ENCODE results near the gene IGSF11. TPM values are rescaled to one million over a fixed set of nuclear protein-coding genes. Genes with fewer than 3 reads are reported as not detected.

IGSF11 gene
- total RNA-seq, 2 experiments from 2014 or later, result 0.53 to 0.58 TPM

GRCh38 chr3:119033393-119034255 is 1.0 kb downstream of the IGSF11 start:
- CTCF ChIA-PET, result interaction anchor here (1.5 to 7.3 kb wide), 6 partner anchors 16 to 156 kb away, joined by 5 to 103 read pairs (median 8); no protein-coding TSS in a partner anchor
- peak overlapping the region; percentile 64 for H3K4me3 ChIP-seq (ENCODE audit: low read length)

GRCh38 chr3:119025171-119025795 is 9.4 kb downstream of the IGSF11 start:
- ATAC-seq (ENCODE audit: poor library complexity), result no peak
- CTCF ChIA-PET, result interaction anchor here (1.0 kb wide), 2 partner anchors 11 to 141 kb away, joined by 3 read pairs; no protein-coding TSS in a partner anchor

More at GRCh38 chr3:119033393-119034255, 1.0 kb downstream of the IGSF11 start:
- ATAC-seq (ENCODE audit: poor library complexity), result no peak
- peaks cover 5% of the 10 kb centered on the region for H3K4me1 Mint-ChIP-seq (ENCODE audit: low read depth)
- no peaks in the 10 kb centered on the region for H3K36me3 Mint-ChIP-seq (ENCODE audit: low read depth)
- H3K27me3 Mint-ChIP-seq, result peaks cover 43% of the 10 kb centered on the region
- peaks cover 11% of the 10 kb centered on the region for H3K4me1 ChIP-seq (ENCODE audit: insufficient read depth, low read length)
- no peak for TF ChIP-seq CTCF (IDR thresholded peaks at IDR 0.05)
- H3K27ac Mint-ChIP-seq, result no peak overlapping the region
- no peak overlapping the region for H3K27ac ChIP-seq (ENCODE audit: low read depth in 1 of 2, low read length in 2 of 2)
- no peak for DNase-seq
- H3K9me3 ChIP-seq (ENCODE audit: control insufficient read depth in 1 of 2, insufficient read depth in 1 of 2, low read length in 2 of 2), result no peaks in the 10 kb centered on the region
- no peaks in the 10 kb centered on the region for H3K9me3 Mint-ChIP-seq
- peak overlapping the region; percentile 91 for H3K4me3 Mint-ChIP-seq
- POLR2A ChIA-PET, result interaction anchor here (0.9 to 2.7 kb wide), 5 partner anchors 77 to 208 kb away, joined by 3 to 39 read pairs (median 6); partner anchors contain the start of gene B4GALT4
- no peaks in the 10 kb centered on the region for H3K36me3 ChIP-seq (ENCODE audit: insufficient read depth, low read length)
- intact Hi-C loops (cut with DNase I, micrococcal nuclease), result loop anchor here (1.0 to 10.0 kb wide), 4 partner anchors 65 to 151 kb away; no protein-coding TSS in a partner anchor
- peaks cover 9 to 21% of the 10 kb centered on the region in 2 experiments for H3K27me3 ChIP-seq (ENCODE audit: control insufficient read depth in 1 of 2, insufficient read depth in 2 of 2, low read length in 2 of 2)

More at GRCh38 chr3:119025171-119025795, 9.4 kb downstream of the IGSF11 start:
- H3K9me3 ChIP-seq (ENCODE audit: control insufficient read depth in 1 of 2, insufficient read depth in 1 of 2, low read length in 2 of 2), result no peaks in the 10 kb centered on the region
- Mint-ChIP-seq H3K27me3 (peaks cover 2% of the 10 kb centered on the region), H3K4me3 (no peak overlapping the region), H3K9me3 (no peaks in the 10 kb centered on the region), H3K4me1 (ENCODE audit: low read depth) (peaks cover 5% of the 10 kb centered on the region), H3K36me3 (ENCODE audit: low read depth) (no peaks in the 10 kb centered on the region), H3K27ac (no peak overlapping the region)
- no peaks in the 10 kb centered on the region for H3K36me3 ChIP-seq (ENCODE audit: insufficient read depth, low read length)
- no peaks in the 10 kb centered on the region for H3K4me1 ChIP-seq (ENCODE audit: insufficient read depth, low read length)
- no peaks in the 10 kb centered on the region for H3K27me3 ChIP-seq (ENCODE audit: control insufficient read depth in 1 of 2, insufficient read depth in 2 of 2, low read length in 2 of 2)
- no peak for DNase-seq
- H3K4me3 ChIP-seq (ENCODE audit: low read length), result no peak overlapping the region
- intact Hi-C loops (cut with DNase I, micrococcal nuclease), result no loop called here
- POLR2A ChIA-PET, result no interaction called here
- H3K27ac ChIP-seq (ENCODE audit: low read depth in 1 of 2, low read length in 2 of 2), result no peak overlapping the region
- no peak for TF ChIP-seq CTCF (IDR thresholded peaks at IDR 0.05)
